ENCODE results near the gene AVPI1. TPM values are rescaled to one million over a fixed set of nuclear protein-coding genes. Genes with fewer than 3 reads are reported as not detected.

AVPI1 gene
- total and polyA plus RNA-seq, 2 of the 13 experiments (the other 11 are each of a cell fraction or from before 2014, with no cell fraction given), result 39.8 to 61.2 TPM

GRCh38 chr10:97707134-97707861 lies 20.3 kb upstream of the AVPI1 start (continued):
- TF ChIP-seq FOXK1 (CRISPR knock-in tag; IDR thresholded peaks at IDR 0.05; ENCODE audit: borderline replicate concordance, low read depth), result peak; percentile 47; the same call in 1 of the 2 replicates
- no peak for TF ChIP-seq RERE (CRISPR knock-in tag; IDR thresholded peaks at IDR 0.05; ENCODE audit: low read depth)
- TF ChIP-seq ZNF710 (CRISPR knock-in tag; IDR thresholded peaks at IDR 0.05; ENCODE audit: borderline replicate concordance), result no peak
- TF ChIP-seq KIAA2018 (CRISPR knock-in tag; IDR thresholded peaks at IDR 0.05; ENCODE audit: borderline replicate concordance), result no peak
- TF ChIP-seq ZNF572 (CRISPR knock-in tag; IDR thresholded peaks at IDR 0.05), result no peak
- TF ChIP-seq ZSCAN9 (CRISPR knock-in tag; IDR thresholded peaks at IDR 0.05; ENCODE audit: borderline replicate concordance), result peak; percentile 52; the same call in 1 of the 2 replicates
- 0 out of 2 replicates have a peak, but pooled peaks have one; percentile 25 for TF ChIP-seq ZNF792 (CRISPR knock-in tag; IDR thresholded peaks at IDR 0.05)
- peak; percentile 72 for TF ChIP-seq SAP130 (CRISPR knock-in tag; IDR thresholded peaks at IDR 0.05; ENCODE audit: low read depth)
- TF ChIP-seq CCDC6 (CRISPR knock-in tag; IDR thresholded peaks at IDR 0.05), result no peak
- TF ChIP-seq PPARG (CRISPR knock-in tag; conservative IDR thresholded peaks at IDR 0.05), result peak; percentile 62; the same call in 1 of the 2 replicates
- peak; percentile 60 for TF ChIP-seq ZNF18 (CRISPR knock-in tag; IDR thresholded peaks at IDR 0.05; ENCODE audit: insufficient replicate concordance)

Data from HepG2 (cell line).